Measurements from ENCODE around the gene CTTN.

Gene CTTN

GRCh38 chr11:70468256-70469195, 70.2 kb downstream of the CTTN start:
- TF ChIP-seq CTCF (IDR thresholded peaks at IDR 0.05; ENCODE audit: borderline replicate concordance, insufficient read depth, low read depth, low read length), result no peak
- H3K4me3 ChIP-seq (ENCODE audit: low read depth, low read length), result no peak overlapping the region

GRCh38 chr11:70470127-70470526, 71.8 kb downstream of the CTTN start:
- H3K4me3 ChIP-seq (ENCODE audit: low read depth, low read length), result no peak overlapping the region
- no peak for TF ChIP-seq CTCF (IDR thresholded peaks at IDR 0.05; ENCODE audit: borderline replicate concordance, insufficient read depth, low read depth, low read length)

DNA sequence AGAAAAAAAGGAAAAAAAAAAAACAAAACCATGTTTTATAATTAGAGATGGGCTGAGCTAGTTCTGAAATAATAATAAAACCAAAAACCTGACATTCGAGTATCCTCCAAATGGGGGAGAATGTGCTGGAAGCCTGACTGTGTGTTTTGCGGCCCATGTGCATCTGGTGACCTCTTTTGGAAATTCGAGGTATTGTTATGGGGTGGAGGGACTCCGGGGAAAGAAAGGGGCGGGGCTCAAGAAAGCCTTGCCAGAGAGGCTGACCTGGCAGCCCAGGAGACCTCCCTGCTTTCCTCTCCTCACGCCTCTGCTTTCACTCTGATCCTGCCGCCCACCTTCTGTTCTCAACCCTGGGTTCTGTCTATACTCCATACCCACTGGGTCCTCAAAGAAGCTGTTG, 72.9 kb downstream of the CTTN start:
- TF ChIP-seq CTCF (IDR thresholded peaks at IDR 0.05; ENCODE audit: borderline replicate concordance, insufficient read depth, low read depth, low read length), result peak; percentile 73
- no peak overlapping the region for H3K4me3 ChIP-seq (ENCODE audit: low read depth, low read length)

- H3K4me3 ChIP-seq (ENCODE audit: low read depth, low read length), result no peak overlapping the region
- TF ChIP-seq CTCF (IDR thresholded peaks at IDR 0.05; ENCODE audit: borderline replicate concordance, insufficient read depth, low read depth, low read length), result no peak
These were observed 73.9 kb downstream of the CTTN start for GRCh38 chr11:70472240-70472639.

GRCh38 chr11:70473186-70473872, 75.0 kb downstream of the CTTN start:
- no peak for TF ChIP-seq CTCF (IDR thresholded peaks at IDR 0.05; ENCODE audit: borderline replicate concordance, insufficient read depth, low read depth, low read length)
- H3K4me3 ChIP-seq (ENCODE audit: low read depth, low read length), result no peak overlapping the region

- no peak overlapping the region for H3K4me3 ChIP-seq (ENCODE audit: low read depth, low read length)
- TF ChIP-seq CTCF (IDR thresholded peaks at IDR 0.05; ENCODE audit: borderline replicate concordance, insufficient read depth, low read depth, low read length), result no peak
These were observed 75.8 kb downstream of the CTTN start for GRCh38 chr11:70473873-70474690.
